LNCaP clone FGC (cell line): ENCODE results near the gene CDH6.

Experiments
- DNase-seq: peaks from one replicate; pipeline ENCODE4 v3.0.0-alpha.2; 2011; ENCODE audit warnings: low read depth
- H3K4me3 ChIP-seq: 2 replicates; pipeline ENCODE4 v1.5.1; 2011; ENCODE audit warnings: mild to moderate bottlenecking, low read depth, low read length, control low read depth
- CTCF ChIP-seq: IDR thresholded peaks from 2 replicates; pipeline ENCODE4 v1.5.1; 2012; ENCODE audit warnings: mild to moderate bottlenecking; ENCODE audit not compliant: control insufficient read depth, insufficient read depth; ENCODE audit errors: extremely low read depth

The CDH6 gene

GRCh38 chr5:31196309-31196708, 2.8 kb downstream of the CDH6 start:
- H3K4me3 ChIP-seq, result no peak overlapping the region
- no peak for DNase-seq
- TF ChIP-seq CTCF, result no peak

- no peak overlapping the region for H3K4me3 ChIP-seq
- no peak for TF ChIP-seq CTCF
- DNase-seq, result no peak
Measured at GRCh38 chr5:31197183-31197582, 3.7 kb downstream of the CDH6 start.

GRCh38 chr5:31204958-31205357, 11.5 kb downstream of the CDH6 start:
- no peak for DNase-seq
- no peak overlapping the region for H3K4me3 ChIP-seq
- TF ChIP-seq CTCF, result no peak

GRCh38 chr5:31208043-31208442, 14.6 kb downstream of the CDH6 start:
- DNase-seq, result no peak
- no peak for TF ChIP-seq CTCF

GRCh38 chr5:31209334-31209733, 15.8 kb downstream of the CDH6 start:
- TF ChIP-seq CTCF, result no peak
- DNase-seq, result no peak
- no peak overlapping the region for H3K4me3 ChIP-seq

More at GRCh38 chr5:31208043-31208442, 14.6 kb downstream of the CDH6 start:
- H3K4me3 ChIP-seq, result no peak overlapping the region

GRCh38 chr5:31211098-31211497, 17.6 kb downstream of the CDH6 start:
- no peak for DNase-seq
- TF ChIP-seq CTCF, result no peak
- H3K4me3 ChIP-seq, result no peak overlapping the region

GRCh38 chr5:31213257-31213656, 19.8 kb downstream of the CDH6 start:
- DNase-seq, result no peak
- no peak overlapping the region for H3K4me3 ChIP-seq
- no peak for TF ChIP-seq CTCF
